Panc1 (cell line): ENCODE results near the gene MAPKAP1. TPM values are rescaled to one million over a fixed set of nuclear protein-coding genes. Genes with fewer than 3 reads are reported as not detected.

Source experiments
- ATAC-seq: fragments of 200-7000 bp; cut with Tn5 transposase; 2 replicates; pipeline ENCODE4 v1.9.1; 2020; ENCODE audit warnings: mild to moderate bottlenecking, moderate library complexity
- BruUV-seq: library from RNA; stranded (reverse); fragments of 400-500 nt; replicated peaks from 2 replicates; lab custom pipeline; 2021; lab: Mats Ljungman, UMichigan
- CTCF ChIA-PET: fragments of 300-600 bp; sonication (Branson Sonifier 250); formaldehyde crosslinking; loops from one replicate; lab custom pipeline; 2022; ENCODE audit warnings: antibody characterized with exemption; lab: Charles Lee
- POLR2A ChIA-PET: fragments of 300-600 bp; sonication (Branson Sonifier 250); formaldehyde crosslinking; loops from one replicate; lab custom pipeline; 2022; ENCODE audit warnings: antibody characterized with exemption; lab: Charles Lee
- DNase-seq: peaks from one replicate; pipeline ENCODE4 v3.0.0-alpha.2; 2010; ENCODE audit warnings: low read depth, low spot score
- H3K27ac ChIP-seq: 2 replicates; pipeline ENCODE4 v1.5.1; 2011; ENCODE audit warnings: mild to moderate bottlenecking, low read length, inconsistent platforms
- H3K27me3 ChIP-seq: fragments of 200-500 bp; sonication (Bioruptor generic); 2 replicates; pipeline ENCODE4 v1.6.0; 2014; ENCODE audit warnings: low read length, inconsistent platforms; ENCODE audit not compliant: control insufficient read depth, insufficient read depth
- H3K36me3 ChIP-seq: fragments of 200-500 bp; sonication (Bioruptor generic); 2 replicates; pipeline ENCODE4 v1.5.1; 2014; ENCODE audit warnings: inconsistent platforms, mild to moderate bottlenecking, low read length, moderate library complexity; ENCODE audit not compliant: control insufficient read depth, insufficient read depth
- H3K4me1 ChIP-seq: 2 replicates; pipeline ENCODE4 v1.5.1; 2011; ENCODE audit warnings: inconsistent platforms, mild to moderate bottlenecking, low read length, moderate library complexity; ENCODE audit not compliant: control insufficient read depth, insufficient read depth
- H3K4me3 ChIP-seq, 2 experiments: 2 replicates each; pipeline ENCODE4 v1.5.1; 2011 to 2012; ENCODE audit warnings: low read depth in 2 of 2, low read length in 2 of 2, mild to moderate bottlenecking in 2 of 2, inconsistent platforms in 1 of 2, moderate library complexity in 1 of 2
- H3K9me3 ChIP-seq: fragments of 200-500 bp; sonication (Bioruptor generic); 2 replicates; pipeline ENCODE4 v1.5.1; 2014; ENCODE audit warnings: low read depth, mild to moderate bottlenecking, inconsistent platforms, low read length, moderate library complexity; ENCODE audit not compliant: control insufficient read depth, insufficient read depth
- CTCF ChIP-seq: fragments of 450-650 bp; IDR thresholded peaks from 2 replicates; pipeline ENCODE4 v1.5.1; 2017; ENCODE audit warnings: mild to moderate bottlenecking
- POLR2AphosphoS5 ChIP-seq: IDR thresholded peaks from 2 replicates; pipeline ENCODE4 v1.6.1; 2012; ENCODE audit warnings: mild to moderate bottlenecking, low read depth, low read length, moderate library complexity
- SIN3A ChIP-seq: IDR thresholded peaks from 2 replicates; pipeline ENCODE4 v1.6.1; 2012; ENCODE audit warnings: low read depth, mild to moderate bottlenecking, low read length, moderate library complexity, borderline replicate concordance; ENCODE audit not compliant: insufficient read depth
- TCF7L2 ChIP-seq: IDR thresholded peaks from 2 replicates; pipeline ENCODE4 v1.6.1; 2011; ENCODE audit warnings: mild to moderate bottlenecking, low read depth, low read length, inconsistent platforms
- in situ Hi-C: cut with HindIII; loops from 2 replicates; pipeline ENCODE4 v1.10.0; 2016; ENCODE audit warnings: low sequenced_read_pairs, low pct_unique_long_range_greater_than_20kb
- intact Hi-C: fragments of 100-400 bp; cut with micrococcal nuclease; formaldehyde crosslinking; loops from one replicate; pipeline ENCODE4 v1.10.0; 2022; ENCODE audit not compliant: unreplicated experiment
- total RNA-seq: library from RNA; stranded (reverse); gene quantifications from one replicate; pipeline ENCODE4 v1.2.1, GENCODE V29; 2021; ENCODE audit not compliant: unreplicated experiment
- TF ChIP-seq, protein P1 (sequence below), 2 experiments: IDR thresholded peaks; 2 replicates each; pipeline ENCODE4 v1.6.1; 2011 to 2012; ENCODE audit warnings: low read depth in 2 of 2, control low read depth in 1 of 2, low read length in 1 of 2, mild to moderate bottlenecking in 1 of 2, moderate library complexity in 1 of 2; ENCODE audit not compliant: insufficient read depth in 1 of 2

The MAPKAP1 gene
- total RNA-seq, 1 experiment from 2014 or later, result 72.7 TPM

DNA sequence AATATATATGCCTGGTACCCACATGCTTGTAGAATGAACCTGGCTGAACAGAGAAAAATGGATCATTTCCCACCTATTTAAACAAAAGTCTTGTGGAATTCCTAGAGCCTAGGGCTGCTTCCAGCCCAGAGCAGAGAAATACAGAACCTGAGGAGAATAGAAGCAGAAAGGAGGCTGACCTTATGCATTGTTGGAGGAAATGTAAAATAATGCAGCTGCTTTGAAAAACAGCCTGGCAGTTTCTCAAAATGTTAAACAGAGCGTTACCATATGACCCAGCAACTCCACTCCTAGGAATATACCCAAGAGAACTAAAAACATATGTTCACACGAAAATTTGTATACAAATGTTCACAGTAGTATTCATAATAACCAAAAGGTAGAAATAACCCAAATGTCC lies 15.1 kb downstream of the MAPKAP1 start:
- Histone ChIP-seq H3K4me3 (no peak overlapping the region), H3K27me3 (no peaks in the 10 kb centered on the region), H3K27ac (no peak overlapping the region), H3K4me1 (no peaks in the 10 kb centered on the region), H3K9me3 (no peaks in the 10 kb centered on the region), H3K36me3 (no peaks in the 10 kb centered on the region)
- intact Hi-C loops, result no loop called here
- ATAC-seq, result no peak
- no peak for DNase-seq
- TF ChIP-seq SIN3A (no peak), CTCF (no peak), TCF7L2 (no peak), POLR2AphosphoS5 (no peak)
- TF ChIP-seq, protein P1, sequence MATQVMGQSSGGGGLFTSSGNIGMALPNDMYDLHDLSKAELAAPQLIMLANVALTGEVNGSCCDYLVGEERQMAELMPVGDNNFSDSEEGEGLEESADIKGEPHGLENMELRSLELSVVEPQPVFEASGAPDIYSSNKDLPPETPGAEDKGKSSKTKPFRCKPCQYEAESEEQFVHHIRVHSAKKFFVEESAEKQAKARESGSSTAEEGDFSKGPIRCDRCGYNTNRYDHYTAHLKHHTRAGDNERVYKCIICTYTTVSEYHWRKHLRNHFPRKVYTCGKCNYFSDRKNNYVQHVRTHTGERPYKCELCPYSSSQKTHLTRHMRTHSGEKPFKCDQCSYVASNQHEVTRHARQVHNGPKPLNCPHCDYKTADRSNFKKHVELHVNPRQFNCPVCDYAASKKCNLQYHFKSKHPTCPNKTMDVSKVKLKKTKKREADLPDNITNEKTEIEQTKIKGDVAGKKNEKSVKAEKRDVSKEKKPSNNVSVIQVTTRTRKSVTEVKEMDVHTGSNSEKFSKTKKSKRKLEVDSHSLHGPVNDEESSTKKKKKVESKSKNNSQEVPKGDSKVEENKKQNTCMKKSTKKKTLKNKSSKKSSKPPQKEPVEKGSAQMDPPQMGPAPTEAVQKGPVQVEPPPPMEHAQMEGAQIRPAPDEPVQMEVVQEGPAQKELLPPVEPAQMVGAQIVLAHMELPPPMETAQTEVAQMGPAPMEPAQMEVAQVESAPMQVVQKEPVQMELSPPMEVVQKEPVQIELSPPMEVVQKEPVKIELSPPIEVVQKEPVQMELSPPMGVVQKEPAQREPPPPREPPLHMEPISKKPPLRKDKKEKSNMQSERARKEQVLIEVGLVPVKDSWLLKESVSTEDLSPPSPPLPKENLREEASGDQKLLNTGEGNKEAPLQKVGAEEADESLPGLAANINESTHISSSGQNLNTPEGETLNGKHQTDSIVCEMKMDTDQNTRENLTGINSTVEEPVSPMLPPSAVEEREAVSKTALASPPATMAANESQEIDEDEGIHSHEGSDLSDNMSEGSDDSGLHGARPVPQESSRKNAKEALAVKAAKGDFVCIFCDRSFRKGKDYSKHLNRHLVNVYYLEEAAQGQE (IDR thresholded peaks at IDR 0.05; ENCODE audit: insufficient read depth in 1 of 2, low read depth in 2 of 2, low read length in 1 of 2), result no peak
- ChIA-PET CTCF (interaction anchor here (0.6 kb wide), 1 partner anchor 289 kb away, joined by 3 read pairs; no protein-coding TSS in a partner anchor), POLR2A (no interaction called here)
- in situ Hi-C loops, result no loop called here
- no TSS peak for BruUV-seq

GRCh38 chr9:125690679-125691078 lies 16.3 kb downstream of the MAPKAP1 start:
- no peaks in the 10 kb centered on the region for H3K4me1 ChIP-seq
- no peaks in the 10 kb centered on the region for H3K27me3 ChIP-seq
- no peaks in the 10 kb centered on the region for H3K9me3 ChIP-seq
- intact Hi-C loops (no loop called here), in situ Hi-C loops (no loop called here)
- no peaks in the 10 kb centered on the region for H3K36me3 ChIP-seq
- no peak overlapping the region for H3K4me3 ChIP-seq
- TF ChIP-seq, protein P1 (IDR thresholded peaks at IDR 0.05; ENCODE audit: insufficient read depth in 1 of 2, low read depth in 2 of 2, low read length in 1 of 2), result no peak
- no peak for TF ChIP-seq TCF7L2
- no peak for TF ChIP-seq CTCF
- no peak for TF ChIP-seq SIN3A
- no peak for TF ChIP-seq POLR2AphosphoS5
- ChIA-PET CTCF (no interaction called here), POLR2A (interaction anchor here (0.6 kb wide), 1 partner anchor 26 kb away, joined by 3 read pairs; no protein-coding TSS in a partner anchor)
- no peak overlapping the region for H3K27ac ChIP-seq
- DNase-seq (no peak), ATAC-seq (no peak)
- BruUV-seq, result no TSS peak
